ENCODE data around the gene EPN1.

The EPN1 gene

DNA sequence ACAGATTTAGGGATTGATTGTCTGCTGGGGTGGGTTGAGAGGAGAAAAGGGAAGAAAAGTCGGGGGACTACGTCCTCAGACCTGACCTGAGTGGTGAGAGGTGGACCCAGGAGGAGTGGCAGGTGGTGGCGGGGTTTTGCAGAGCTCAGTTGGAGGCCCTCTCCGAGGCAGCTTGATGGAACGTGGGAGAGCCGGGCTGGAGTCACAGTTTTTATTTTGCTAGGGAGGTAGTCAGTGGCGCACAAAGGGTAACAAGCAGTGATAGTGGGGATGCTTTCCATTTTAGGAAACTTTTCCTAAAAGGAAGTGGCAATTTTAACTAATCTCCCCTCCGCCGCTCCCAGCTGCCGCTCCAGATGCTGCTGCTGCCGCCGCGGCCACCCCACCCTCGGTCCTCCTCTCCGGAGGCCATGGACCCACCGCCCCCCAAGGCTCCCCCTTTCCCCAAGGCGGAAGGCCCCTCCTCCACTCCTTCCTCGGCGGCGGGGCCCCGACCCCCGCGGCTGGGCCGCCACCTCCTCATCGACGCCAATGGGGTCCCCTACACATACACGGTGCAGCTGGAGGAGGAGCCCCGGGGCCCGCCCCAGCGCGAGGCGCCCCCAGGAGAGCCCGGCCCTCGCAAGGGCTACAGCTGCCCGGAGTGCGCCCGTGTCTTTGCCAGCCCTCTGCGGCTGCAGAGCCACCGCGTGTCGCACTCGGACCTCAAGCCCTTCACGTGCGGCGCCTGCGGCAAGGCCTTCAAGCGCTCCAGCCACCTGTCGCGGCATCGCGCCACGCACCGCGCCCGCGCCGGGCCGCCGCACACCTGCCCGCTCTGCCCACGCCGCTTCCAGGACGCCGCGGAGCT is 32.6 kb upstream of the EPN1 start:
- no peak for TF ChIP-seq CTCF (conservative IDR thresholded peaks at IDR 0.05; ENCODE audit: low read depth, low read length)
- Histone ChIP-seq H3K4me2 (peak overlapping the region; percentile 99), H3K79me2 (ENCODE audit: insufficient read depth, low read depth) (peaks cover 40% of the 10 kb centered on the region), H2AFZ (ENCODE audit: low read depth) (no peak overlapping the region; the same call in 1 of the 2 replicates), H4K20me1 (ENCODE audit: insufficient read depth) (no peaks in the 10 kb centered on the region), H3K9ac (peak overlapping the region; percentile 87), H3K27me3 (ENCODE audit: insufficient read depth, low read depth) (no peaks in the 10 kb centered on the region), H3K36me3 (ENCODE audit: insufficient read depth) (no peaks in the 10 kb centered on the region), H3K4me3 (IDR thresholded peaks at IDR 0.05; ENCODE audit: insufficient read depth, low read depth, low read length) (no peak overlapping the region), H3K4me1 (ENCODE audit: low read depth, poor library complexity, severe bottlenecking) (peaks cover 22% of the 10 kb centered on the region), H3K27ac (peak overlapping the region; percentile 81)

- H3K36me3 ChIP-seq (ENCODE audit: insufficient read depth), result no peaks in the 10 kb centered on the region
- no peak for TF ChIP-seq CTCF (conservative IDR thresholded peaks at IDR 0.05; ENCODE audit: low read depth, low read length)
- no peak within 1 kb of the TSS for H2AFZ ChIP-seq (ENCODE audit: low read depth)
- peaks cover 22% of the 10 kb centered on the region for H3K4me1 ChIP-seq (ENCODE audit: low read depth, poor library complexity, severe bottlenecking)
- H3K27ac ChIP-seq, result peak within 1 kb of the TSS; percentile 81
- no peaks in the 10 kb centered on the region for H3K27me3 ChIP-seq (ENCODE audit: insufficient read depth, low read depth)
- peak within 1 kb of the TSS; percentile 87 for H3K9ac ChIP-seq
- peaks cover 36% of the 10 kb centered on the region for H3K79me2 ChIP-seq (ENCODE audit: insufficient read depth, low read depth)
- no peaks in the 10 kb centered on the region for H4K20me1 ChIP-seq (ENCODE audit: insufficient read depth)
- no peak within 1 kb of the TSS for H3K4me3 ChIP-seq (IDR thresholded peaks at IDR 0.05; ENCODE audit: insufficient read depth, low read depth, low read length)
- peak within 1 kb of the TSS; percentile 99 for H3K4me2 ChIP-seq
Measured at GRCh38 chr19:55643003-55643886, 31.8 kb upstream of the EPN1 start, which contains the start of gene ZNF581. Gene ZNF581 (plus strand): TSS chr19:55643649. CDS start chr19:55644572, 923 bp downstream.

DNA sequence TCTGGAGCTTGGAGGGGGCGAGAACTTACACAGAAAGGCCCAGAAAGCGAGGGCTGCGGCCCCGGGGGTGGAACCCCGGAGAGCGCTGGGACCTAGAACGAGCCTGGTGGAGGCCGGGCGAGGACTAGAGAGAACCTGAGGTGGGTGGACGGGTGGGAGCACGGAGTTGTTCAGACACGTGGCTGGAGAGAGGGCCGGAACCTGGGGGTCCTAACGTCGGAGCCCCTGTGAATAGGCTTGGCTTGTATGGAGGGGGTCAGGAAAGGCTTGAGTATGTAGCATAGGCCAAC is 31.2 kb upstream of the EPN1 start:
- Histone ChIP-seq H4K20me1 (ENCODE audit: insufficient read depth) (no peaks in the 10 kb centered on the region), H3K4me1 (ENCODE audit: low read depth, poor library complexity, severe bottlenecking) (peaks cover 17% of the 10 kb centered on the region), H3K4me3 (IDR thresholded peaks at IDR 0.05; ENCODE audit: insufficient read depth, low read depth, low read length) (no peak overlapping the region), H3K27me3 (ENCODE audit: insufficient read depth, low read depth) (no peaks in the 10 kb centered on the region), H3K27ac (peak overlapping the region; percentile 81), H2AFZ (ENCODE audit: low read depth) (no peak overlapping the region), H3K79me2 (ENCODE audit: insufficient read depth, low read depth) (peaks cover 36% of the 10 kb centered on the region), H3K9ac (peak overlapping the region; percentile 87), H3K36me3 (ENCODE audit: insufficient read depth) (no peaks in the 10 kb centered on the region), H3K4me2 (peak overlapping the region; percentile 76; the same call in 1 of the 2 replicates)
- TF ChIP-seq CTCF (conservative IDR thresholded peaks at IDR 0.05; ENCODE audit: low read depth, low read length), result no peak

DNA sequence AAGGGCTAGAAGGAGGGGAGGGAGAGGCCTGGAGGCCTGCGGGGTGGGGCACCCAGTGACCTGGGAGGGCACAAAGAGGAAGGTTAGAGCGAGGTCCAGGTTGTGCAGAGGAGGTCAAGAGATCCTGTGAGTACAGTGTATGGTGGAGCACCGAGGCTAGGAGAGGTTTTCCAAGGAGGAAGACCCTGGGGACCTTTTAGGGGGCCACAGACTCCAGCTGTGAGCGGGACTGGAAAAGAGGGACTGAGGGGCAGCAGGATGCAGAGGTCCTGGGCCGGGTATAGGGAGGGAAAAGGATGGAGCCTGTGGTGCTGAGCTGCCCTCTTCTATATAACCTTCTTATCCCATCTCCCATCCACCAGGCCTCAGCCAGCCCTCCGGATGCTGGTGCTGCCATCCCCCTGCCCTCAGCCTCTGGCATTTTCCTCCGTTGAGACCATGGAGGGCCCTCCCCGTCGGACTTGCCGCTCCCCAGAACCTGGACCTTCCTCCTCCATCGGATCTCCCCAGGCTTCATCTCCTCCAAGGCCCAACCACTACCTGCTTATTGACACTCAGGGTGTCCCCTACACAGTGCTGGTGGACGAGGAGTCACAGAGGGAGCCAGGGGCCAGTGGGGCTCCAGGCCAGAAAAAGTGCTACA is 30.7 kb upstream of the EPN1 start:
- H3K27ac ChIP-seq, result peak overlapping the region; percentile 81
- no peaks in the 10 kb centered on the region for H3K36me3 ChIP-seq (ENCODE audit: insufficient read depth)
- H4K20me1 ChIP-seq (ENCODE audit: insufficient read depth), result no peaks in the 10 kb centered on the region
- H3K4me1 ChIP-seq (ENCODE audit: low read depth, poor library complexity, severe bottlenecking), result peaks cover 16% of the 10 kb centered on the region
- H2AFZ ChIP-seq (ENCODE audit: low read depth), result no peak overlapping the region
- H3K27me3 ChIP-seq (ENCODE audit: insufficient read depth, low read depth), result no peaks in the 10 kb centered on the region
- peaks cover 36% of the 10 kb centered on the region for H3K79me2 ChIP-seq (ENCODE audit: insufficient read depth, low read depth)
- peak overlapping the region; percentile 87 for H3K9ac ChIP-seq
- no peak for TF ChIP-seq CTCF (conservative IDR thresholded peaks at IDR 0.05; ENCODE audit: low read depth, low read length)
- H3K4me3 ChIP-seq (IDR thresholded peaks at IDR 0.05; ENCODE audit: insufficient read depth, low read depth, low read length), result no peak overlapping the region
- H3K4me2 ChIP-seq, result peak overlapping the region; percentile 76
